A673 (cell line): ENCODE measurements around the gene USP34.

Source experiments
- EZH2 ChIP-seq: fragments of 200-600 bp; sonication (generic); IDR thresholded peaks from 2 replicates; pipeline ENCODE4 v1.6.1; 2017; ENCODE audit warnings: borderline replicate concordance, low read depth, mild to moderate bottlenecking, mixed read lengths, antibody characterized with exemption, low read length; ENCODE audit not compliant: poor library complexity, severe bottlenecking
- TF ChIP-seq, protein P1 (sequence below): fragments of 300-800, 200-600 bp; sonication (generic); conservative IDR thresholded peaks from 2 replicates; pipeline ENCODE4 v1.5.1; 2017; ENCODE audit warnings: low read depth, mild to moderate bottlenecking, antibody characterized with exemption, low read length, moderate library complexity, mixed read lengths

DNA sequence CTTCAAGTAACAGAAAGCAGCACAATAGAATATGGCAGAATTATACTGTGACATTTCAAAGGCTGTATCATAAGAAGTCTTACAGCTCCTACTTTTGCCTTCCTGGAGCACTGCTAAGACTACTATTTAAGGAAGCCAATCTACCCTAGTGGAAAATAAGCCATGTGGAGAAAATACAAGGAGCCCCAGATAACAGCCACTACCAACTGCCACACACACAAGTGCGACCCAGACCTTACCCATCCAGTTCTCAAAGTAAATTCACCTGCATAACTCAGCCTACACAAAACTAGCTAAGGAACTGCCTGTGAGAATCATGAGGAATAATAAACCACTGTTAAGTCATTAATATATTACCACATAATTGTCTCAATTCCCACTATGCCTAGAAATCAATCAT is 66.4 kb downstream of the USP34 start:
- TF ChIP-seq, protein P1, sequence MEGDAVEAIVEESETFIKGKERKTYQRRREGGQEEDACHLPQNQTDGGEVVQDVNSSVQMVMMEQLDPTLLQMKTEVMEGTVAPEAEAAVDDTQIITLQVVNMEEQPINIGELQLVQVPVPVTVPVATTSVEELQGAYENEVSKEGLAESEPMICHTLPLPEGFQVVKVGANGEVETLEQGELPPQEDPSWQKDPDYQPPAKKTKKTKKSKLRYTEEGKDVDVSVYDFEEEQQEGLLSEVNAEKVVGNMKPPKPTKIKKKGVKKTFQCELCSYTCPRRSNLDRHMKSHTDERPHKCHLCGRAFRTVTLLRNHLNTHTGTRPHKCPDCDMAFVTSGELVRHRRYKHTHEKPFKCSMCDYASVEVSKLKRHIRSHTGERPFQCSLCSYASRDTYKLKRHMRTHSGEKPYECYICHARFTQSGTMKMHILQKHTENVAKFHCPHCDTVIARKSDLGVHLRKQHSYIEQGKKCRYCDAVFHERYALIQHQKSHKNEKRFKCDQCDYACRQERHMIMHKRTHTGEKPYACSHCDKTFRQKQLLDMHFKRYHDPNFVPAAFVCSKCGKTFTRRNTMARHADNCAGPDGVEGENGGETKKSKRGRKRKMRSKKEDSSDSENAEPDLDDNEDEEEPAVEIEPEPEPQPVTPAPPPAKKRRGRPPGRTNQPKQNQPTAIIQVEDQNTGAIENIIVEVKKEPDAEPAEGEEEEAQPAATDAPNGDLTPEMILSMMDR, result no peak
- no peak for TF ChIP-seq EZH2
